Kasumi-1 (cell line): ENCODE data around the gene GRIK2.
A peak's percentile ranks its signal among the peaks of the same experiment; 100 is the strongest.
"Not testable (repeated sequence)": the region's sequence is repeated elsewhere in the genome, so short reads cannot be mapped to it uniquely, and the experiment has no call there.

Experiments used
- DNase-seq, 2 experiments: peaks; one replicate each; lab custom pipeline; 2025; lab: John Stamatoyannopoulos, UW

Gene GRIK2

DNA sequence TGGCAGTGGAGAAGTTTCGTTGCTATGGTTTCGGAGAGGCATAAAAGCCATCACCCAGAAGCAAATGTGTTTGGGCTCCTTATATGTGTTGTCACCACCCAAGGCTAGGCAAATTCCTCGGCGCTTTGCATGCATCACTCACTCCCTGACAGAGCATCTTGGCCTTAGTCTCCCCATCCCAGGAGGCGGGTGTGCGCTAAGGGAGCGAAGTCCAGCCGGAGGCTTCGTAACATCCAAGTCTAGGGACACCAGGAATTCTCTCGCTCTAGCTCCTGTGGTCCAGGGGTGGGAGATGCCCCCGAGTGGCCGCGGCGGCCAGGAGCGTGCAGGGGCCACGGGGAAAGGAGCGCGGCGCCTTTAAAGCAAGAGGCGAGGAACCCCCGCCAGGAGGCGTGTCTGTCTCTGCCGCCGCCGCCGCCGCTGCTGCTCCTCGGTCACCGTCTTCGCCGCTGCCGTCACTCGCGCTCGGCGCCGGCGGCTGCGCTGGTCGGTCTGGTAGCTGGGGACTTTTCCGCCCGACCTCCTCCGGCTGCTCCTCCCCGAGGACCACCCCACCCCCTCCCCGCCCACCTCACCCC is at the start of gene GRIK2:
TSS of gene GRIK2 (plus strand) at position 458 of the 578 bp plus-strand sequence.
- DNase-seq = peak; percentile 58 to 65

DNA sequence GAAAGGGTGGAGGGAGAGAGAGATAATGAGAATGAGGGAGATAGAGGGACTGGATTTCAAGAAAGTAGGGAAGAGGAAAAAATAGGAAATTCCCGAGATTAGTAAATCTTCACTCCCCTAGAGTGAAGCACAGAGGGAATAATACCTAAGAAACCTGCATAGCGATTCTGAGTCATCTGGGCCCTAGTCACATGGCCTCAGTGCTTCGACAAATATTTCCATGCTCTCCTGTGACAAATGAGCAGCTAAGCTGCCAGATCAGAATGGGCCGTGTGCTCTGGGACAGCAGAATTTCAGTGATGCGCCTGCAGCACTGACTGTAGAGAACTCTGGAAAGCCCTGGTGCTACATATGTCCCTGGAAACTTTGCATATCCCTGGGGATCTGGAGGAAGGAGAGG is 48.6 kb upstream of the GRIK2 start:
- DNase-seq = no peak

DNA sequence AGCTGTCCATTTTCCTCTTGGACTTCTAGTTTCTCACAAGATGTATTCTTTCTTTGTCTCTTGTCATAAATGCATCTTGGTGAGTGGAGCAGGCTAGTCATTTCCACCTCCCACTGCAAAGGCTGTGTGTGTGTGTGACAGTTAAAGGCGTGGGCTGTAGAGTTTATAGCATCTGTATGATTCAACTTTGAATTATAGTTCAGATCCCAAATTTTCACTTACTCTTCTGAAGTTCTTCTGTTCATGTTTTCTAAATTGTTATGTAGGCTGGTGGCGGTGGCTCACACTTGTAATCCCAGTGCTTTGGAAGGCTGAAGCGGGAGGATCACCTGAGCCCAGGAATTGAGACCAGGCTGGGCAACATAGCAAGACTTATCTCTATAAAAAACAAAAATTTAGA is 44.7 kb upstream of the GRIK2 start:
- no peak for DNase-seq

DNA sequence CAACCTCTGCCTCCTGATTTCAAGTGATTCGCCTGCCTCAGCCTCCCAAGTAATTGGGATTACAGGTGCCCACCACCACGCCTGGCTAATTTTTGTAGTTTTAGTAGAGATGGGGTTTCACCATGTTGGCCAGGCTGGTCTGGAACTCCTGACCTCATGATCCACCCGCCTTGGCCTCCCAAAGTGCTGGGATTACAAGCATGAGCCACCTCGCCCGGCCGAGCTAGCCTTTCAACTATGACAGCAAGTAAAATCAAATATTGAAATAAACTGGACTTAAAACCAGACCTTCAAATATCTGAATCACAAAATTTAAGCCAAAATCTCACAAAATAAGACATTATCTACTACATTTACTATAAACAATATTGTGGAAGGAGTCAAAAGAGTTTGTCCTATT is 42.9 kb upstream of the GRIK2 start:
- DNase-seq = not testable (repeated sequence)

DNA sequence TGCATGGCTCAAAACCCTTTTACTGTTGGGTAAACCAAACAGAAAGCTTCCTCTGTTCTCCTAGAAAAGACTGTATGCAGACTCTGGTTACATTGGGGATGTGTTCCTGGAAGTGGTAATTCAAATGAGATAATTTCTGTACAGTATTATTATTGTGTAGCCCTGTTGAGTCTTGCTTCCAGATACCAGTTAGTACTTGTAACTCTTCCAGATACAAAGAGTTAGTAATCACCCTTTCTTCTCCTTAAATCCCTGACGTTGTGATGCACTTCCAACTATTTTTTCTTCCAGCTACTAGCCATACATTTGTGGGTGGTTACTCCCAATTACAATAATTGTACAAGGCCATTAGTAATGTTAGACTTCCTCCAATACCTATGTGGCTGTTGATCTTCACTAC is 42.3 kb upstream of the GRIK2 start:
- DNase-seq = no peak

DNA sequence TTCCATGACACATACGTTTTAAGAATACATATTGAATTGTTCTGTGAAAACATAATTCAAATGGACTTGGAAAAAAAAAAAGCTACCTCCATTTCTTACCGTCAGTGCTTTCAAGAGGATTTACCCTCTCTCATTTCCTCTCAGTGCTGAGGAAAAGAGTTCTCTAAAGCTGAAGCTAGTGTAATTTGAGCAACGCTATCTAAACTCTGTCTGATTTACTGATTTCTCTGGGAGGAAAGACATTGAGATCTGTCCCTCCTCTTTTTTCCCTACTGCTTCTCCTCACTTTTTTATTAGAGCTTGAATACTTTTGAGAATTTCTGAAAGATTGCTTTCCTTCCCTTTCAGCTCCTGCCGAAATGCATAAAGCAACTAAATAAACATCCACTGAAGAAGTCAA is 41.2 kb upstream of the GRIK2 start:
- no peak for DNase-seq

DNA sequence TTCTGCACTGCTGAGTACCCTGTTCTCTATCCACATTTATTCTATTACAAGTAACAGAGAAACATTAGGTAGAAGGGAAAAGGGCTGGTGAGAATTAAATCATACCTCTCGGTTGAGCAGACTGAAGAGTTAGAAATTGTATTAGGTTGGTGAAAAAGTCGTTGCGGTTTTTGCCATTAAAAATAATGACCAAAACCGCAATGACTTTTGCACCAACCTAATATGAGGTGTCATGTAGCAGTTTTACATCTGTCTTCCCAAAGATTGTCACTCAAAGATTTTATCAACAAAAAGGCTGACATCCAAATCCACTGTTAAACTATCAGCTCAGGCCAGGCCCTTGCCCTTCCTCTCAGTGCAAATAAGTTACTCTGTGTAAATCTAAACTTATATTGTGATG is 28.3 kb upstream of the GRIK2 start:
- no peak for DNase-seq

DNA sequence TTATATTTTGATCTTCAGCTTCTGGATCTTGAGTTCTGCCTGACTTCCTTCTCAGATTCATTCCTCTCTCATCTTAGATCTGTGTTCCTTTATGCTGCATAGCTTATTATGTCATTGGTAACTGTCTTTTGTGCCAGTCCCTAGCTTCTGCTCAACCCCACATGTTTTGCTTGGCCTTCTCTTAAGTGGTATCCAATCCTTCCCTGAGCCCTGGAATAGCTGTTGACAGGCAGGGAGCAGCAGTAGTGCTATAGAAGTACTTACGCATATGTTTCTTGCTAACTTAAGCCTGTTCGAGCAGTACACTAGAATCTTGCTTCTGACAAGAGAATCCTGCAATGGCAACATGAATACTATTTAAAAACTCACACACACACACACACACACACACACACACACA is 13.6 kb upstream of the GRIK2 start:
- no peak for DNase-seq

DNA sequence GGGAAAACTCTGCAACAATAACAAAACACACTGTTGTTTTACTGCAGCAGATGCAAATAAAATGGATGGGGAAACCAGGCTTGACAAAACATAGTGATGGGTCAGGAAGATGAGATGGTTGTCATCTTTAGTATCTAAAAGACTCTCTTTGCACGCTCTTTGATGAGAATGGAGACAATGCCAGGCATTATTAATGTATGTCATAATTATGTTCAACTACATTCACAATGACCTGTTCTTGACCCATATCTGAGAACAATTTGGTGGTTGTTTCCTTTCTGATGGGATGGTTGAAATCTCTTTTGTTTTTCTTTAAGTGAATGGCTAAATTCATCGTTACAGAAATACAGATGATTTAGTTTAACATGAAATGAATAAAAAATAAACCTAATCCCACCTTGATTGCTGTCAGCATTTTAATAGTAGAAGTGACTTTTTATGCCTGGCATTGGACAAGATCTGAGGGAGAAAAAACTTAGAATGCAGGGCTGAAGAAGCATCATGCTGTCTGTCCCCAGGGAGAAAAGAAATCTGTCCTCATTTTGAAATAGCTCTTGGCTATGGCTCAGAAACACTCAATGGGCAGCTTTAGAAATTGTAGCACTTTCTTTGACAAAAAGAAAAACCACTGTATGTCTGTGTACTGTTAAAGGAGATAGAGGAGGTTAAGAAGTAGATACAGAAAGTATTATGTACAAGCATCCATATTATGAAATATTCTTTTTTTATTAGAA is 12.4 kb upstream of the GRIK2 start:
- no peak for DNase-seq

DNA sequence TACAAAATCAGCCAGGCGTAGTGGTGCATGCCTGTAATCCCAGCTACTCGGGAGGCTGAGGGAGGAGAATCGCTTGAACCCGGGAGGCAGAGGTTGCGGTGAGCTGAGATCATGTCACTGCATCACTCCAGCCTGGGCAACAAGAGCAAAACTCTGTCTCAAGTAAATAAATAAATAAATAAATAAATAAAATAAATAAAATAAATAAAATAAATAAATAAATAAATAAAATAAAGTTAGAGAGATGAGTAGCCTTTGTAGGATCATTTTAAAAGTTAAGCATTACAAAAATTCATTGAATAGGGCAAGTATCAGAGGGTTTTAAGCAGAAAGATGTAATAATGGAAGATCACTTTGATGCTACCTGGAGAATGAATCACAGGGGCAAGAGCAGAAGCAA is 9.8 kb upstream of the GRIK2 start:
- not testable (repeated sequence) for DNase-seq

DNA sequence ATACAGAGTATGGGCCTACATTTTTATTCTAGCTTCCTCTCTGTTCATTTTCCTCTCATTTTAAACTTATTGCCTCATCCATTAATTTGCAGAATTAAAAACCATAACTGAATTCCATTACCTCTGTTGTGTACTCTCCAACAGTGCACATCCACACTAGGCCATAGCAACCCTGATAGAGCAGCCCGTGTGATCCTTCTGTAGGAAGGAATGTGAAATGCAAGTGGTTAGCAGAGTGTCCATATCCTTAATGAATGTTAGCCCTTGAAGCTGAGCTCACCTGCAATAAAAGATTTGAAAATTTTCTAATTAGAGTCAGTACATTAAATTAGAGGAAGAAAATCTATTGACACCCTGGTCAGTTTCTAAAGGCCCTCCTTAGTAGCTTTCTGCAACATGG is 6.5 kb upstream of the GRIK2 start:
- DNase-seq = no peak

DNA sequence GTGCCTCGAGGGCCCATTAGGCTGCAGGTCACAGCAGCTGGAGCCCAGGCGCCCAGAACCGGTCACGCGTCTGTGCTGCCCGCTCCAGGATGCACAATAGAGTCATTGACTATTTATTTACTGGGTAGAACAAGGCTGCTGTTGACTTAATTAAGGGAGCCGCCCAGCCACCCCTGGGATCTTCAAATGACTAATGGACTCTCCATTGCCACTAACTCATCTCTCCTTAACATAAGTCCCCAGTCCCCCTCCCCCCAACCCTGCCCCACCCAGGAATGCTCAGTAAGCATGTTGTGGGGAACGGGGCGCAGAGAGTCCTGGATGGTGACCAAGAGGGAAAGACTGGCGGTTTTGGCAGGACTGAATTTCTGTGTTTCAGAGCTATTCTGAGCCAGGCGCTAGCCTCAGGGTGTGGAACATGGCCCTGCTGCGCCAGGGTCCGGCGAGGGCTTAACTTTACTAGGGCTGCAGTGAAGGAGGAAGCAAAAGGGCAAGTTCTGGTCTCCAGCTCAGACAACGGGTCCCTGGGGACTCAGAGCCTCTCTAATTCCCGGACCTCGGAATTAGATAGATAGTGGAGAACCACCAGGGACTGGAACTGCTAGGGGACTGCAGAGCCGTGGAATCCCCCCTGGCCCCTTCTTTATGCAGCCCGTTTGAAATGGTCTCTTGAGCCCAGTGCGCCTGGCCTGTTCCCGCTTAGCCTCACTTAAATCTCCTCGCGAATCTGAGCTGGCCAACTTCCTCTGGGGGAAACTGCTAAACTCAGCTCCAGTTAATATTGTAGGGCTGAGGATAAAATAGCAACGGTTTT is 1.5 kb upstream of the GRIK2 start:
- no peak for DNase-seq

DNA sequence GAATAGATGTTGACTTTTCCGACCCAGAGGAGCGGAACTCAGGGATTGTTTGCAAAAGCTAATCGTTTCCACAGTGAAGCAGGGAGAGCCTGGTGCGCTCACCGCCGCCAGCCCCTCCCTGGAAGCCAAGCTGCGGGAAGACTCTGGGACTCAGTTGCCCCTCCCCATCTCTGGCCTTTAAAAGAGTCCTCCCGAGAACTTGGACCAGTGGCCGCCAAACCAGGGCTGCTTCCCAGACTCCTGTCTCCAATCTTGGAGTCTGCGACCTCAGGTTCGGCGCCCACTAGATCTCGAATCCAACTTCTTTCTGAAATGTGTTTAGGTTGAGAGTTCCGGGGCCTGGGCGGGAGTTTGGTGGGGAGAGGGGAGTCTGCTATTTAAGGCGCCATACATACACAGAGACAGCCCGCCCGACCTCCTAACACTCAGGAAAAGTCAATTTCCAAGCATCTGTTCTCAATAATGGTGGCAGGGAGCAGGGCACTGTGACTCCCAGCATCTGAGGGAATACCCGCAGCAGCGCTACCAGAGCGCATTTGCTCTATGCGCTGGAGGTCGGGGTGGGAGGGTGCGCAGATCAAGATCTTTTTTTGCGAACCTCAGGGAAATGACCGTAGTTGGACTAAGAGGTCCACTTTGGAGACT is 800 bp upstream of the GRIK2 start:
- no peak for DNase-seq

DNA sequence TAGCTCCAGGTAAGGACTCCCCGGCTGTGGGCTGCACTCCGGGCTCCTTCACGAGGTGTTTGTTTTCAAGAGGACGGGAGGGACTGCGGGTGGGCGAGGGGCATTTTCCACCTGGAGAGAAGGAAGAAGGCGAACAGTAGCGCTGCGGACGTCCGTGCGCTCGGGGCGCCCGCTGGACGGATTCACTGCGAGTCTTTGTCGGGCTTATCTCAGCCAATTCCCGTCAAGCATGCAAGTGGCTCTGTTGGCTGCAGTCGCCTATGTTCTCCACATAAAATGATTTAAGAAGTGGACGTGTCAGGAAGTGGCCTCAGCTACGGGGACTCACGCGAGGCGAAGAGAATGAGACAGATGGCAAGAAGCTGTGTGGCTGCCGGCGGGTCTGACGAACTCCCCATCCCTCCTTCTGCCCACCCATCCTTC is 332 bp downstream of the GRIK2 start:
- DNase-seq = peak; percentile 12 to 20

DNA sequence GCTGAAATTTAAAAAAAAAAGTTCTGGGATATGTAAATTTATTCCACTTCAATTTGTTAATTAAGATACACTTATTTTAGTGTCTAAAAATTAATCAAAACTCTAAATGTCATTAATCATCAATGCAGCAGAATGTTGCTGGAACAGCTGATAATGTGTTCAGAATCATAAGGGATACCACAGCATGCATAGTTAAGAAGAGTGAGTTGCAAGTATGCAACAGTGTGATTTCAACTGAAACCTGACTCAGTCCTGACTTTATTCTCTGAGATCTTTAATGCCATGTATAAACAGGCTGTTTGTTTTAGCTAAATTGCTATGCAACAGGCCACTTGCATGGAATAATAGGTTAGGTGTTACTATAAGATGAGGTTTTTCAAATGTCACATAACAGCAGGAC is 1.4 kb downstream of the GRIK2 start:
- DNase-seq = no peak

DNA sequence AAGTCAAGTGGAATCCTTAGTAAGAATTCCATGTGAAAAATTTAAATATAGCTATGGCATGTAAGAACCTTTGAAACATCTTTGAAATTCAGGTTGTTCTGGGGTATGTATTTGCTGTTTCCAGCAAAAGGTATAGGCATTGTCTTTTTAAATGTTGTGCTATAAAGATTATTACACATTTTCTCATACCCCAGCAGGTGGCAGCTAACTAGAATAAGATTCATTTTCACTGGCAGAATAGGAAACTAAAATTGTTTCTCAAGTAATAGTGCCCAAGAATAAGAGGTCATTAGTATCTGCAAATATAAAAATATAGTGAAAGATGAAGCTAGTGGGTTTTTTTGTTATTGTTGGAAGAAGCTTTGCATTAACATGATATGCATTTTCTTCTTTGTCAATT is 1.8 kb downstream of the GRIK2 start:
- peak; percentile 39 to 45 for DNase-seq

DNA sequence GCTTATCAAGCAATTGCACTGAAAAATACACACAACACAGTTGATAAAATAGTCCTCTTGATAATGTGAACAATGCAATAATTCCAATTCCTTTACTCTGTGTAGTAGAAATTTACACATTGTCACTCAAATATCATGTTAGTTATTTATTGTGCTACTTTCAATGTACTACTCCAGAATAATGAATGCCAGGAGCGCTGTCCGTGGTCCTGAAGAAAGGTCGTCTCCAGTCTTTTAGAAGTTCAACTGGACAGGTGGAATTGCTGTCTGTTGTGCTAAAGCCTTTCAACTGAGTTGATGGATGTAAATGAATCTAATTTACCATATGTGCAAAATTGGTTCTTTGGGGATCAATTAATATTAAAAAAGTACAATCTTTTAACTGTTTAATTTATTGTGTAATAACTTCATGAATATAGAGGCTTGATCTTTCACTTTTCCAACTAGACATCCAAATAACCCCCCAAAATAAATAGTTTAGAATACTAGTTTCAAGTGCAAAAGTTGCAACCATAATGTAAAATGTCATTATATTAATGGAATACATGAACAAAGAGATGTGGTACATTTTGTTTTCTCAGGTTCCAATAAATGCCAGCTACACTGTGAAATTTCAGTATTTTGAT is 3.2 kb downstream of the GRIK2 start:
- DNase-seq = peak; percentile 37 to 64

DNA sequence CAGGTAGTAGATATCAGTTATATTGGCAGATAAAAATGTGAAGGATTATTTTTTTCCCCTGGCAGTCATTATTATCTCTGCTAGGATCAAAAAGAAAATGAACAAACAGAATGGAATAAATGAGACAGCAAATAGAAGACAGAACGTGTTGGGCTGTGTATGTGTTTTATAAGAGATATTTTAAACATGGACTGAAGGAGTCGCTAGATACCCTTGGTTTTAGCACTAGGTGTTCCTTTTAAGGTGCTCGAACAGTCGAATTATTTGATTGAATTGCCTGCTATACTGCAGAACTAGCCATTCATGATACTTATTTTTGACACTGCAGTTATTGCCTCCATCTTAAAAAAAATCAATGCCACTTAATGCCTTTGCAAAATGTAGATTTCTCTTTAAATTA is 3.7 kb downstream of the GRIK2 start:
- peak; percentile 4 to 11 for DNase-seq

DNA sequence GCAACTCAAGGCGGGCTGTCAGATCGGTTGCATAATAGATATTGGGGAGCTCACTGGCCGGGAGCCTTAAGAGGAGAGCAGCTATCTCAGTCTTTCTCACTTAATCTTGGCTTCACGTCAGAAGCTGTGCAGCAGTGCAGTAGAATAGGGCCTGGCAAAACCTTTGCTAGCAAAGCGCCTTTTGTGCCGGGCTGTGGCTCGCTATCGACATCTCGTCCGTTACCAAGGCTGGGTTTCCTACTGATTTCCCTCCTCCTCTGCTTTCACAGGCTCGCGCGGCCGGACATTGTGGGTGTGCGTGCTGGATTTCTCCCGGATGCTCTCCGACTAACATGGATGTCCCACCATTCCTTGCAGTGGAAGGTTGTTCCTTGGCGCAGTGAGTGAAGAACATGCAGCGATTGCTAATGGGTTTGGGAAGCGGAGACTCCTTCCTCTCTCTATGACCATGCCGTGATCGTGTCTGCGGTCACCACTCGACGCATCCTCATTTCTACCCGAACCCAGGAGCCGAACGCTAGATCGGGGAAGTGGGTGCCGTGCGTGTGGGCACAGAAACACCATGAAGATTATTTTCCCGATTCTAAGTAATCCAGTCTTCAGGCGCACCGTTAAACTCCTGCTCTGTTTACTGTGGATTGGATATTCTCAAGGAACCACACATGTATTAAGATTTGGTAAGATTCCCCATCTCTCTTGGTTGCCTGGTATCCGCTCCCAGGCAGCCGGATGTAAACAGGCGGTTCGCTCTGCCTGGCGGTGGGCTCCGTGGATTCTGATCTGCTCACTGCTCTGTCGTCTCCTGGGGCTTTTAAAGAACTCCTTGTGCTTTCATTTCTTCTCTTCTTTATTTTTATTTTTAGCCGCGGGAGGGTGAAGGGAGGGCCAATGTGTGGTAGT is 5.5 kb downstream of the GRIK2 start:
- DNase-seq = no peak

DNA sequence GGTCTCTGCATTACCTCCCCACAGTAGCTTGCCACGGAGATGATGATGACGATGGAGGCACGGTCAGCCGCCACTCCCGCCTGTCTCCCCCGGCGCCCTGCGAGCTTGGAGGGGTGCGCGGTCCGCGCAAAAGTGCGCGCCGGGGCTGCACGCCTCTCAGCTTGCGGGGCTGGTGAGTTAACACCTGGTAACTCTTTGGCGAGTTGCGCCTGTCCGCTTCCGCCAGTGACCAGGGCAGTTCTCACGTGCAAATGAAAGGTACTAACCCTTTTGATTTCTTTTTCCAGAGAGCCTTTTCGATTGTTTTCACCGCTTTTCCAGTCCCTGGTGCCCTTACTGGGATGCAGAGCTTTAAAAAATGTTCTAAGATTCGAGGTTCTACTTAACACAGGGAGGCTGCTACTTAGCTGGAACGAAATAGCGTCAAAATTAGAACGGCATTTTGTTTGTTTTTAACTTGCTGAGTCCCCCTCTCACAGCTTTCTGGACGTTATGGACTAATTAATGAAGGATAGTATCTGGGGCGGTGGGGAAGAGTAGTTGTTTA is 6.2 kb downstream of the GRIK2 start:
- DNase-seq = no peak
